ENCODE results near the gene OPRM1. TPM values are rescaled to one million over a fixed set of nuclear protein-coding genes. Genes with fewer than 3 reads are reported as not detected.

Gene OPRM1
- total RNA-seq, 1 experiment from 2014 or later: not detected

DNA sequence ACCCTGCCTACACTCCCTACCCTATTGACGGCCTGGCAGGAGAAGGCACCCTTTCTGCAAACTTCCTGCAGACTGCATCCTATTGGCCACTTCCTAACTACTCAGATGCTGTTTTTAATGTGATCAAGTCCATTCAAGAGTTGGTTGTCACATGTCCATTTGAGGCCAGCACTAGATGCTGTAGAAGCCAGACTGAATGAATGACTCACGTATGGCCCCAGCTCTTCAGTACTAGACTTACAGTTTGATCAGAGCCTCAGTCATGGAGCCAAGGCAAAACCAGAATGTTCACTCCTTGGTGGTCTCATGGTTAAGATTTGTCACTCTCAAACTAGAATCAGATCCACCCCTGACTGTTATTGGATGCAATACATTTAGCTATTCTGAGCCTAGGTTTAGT, 101.7 kb downstream of the OPRM1 start:
- H3K4me3 ChIP-seq (ENCODE audit: low read depth in 2 of 2, low read length in 2 of 2): no peak overlapping the region
- intact Hi-C loops (cut with micrococcal nuclease; ENCODE audit: unreplicated experiment) (no loop called here), in situ Hi-C loops (cut with HindIII; ENCODE audit: low pct_unique_long_range_greater_than_20kb, low sequenced_read_pairs) (no loop called here)
- no peaks in the 10 kb centered on the region for H3K36me3 ChIP-seq (ENCODE audit: control insufficient read depth, insufficient read depth, low read length)
- no peak overlapping the region for H3K27ac ChIP-seq (ENCODE audit: low read length)
- ChIA-PET POLR2A (no interaction called here), CTCF (no interaction called here)
- no TSS peak for BruUV-seq (replicated peaks)
- no peaks in the 10 kb centered on the region for H3K4me1 ChIP-seq (ENCODE audit: control insufficient read depth, insufficient read depth, low read length)
- TF ChIP-seq POLR2AphosphoS5 (IDR thresholded peaks at IDR 0.05; ENCODE audit: low read depth, low read length) (no peak), TCF7L2 (IDR thresholded peaks at IDR 0.05; ENCODE audit: low read depth, low read length) (no peak), SIN3A (IDR thresholded peaks at IDR 0.05; ENCODE audit: borderline replicate concordance, insufficient read depth, low read depth, low read length) (no peak)
- TF ChIP-seq, protein P1, sequence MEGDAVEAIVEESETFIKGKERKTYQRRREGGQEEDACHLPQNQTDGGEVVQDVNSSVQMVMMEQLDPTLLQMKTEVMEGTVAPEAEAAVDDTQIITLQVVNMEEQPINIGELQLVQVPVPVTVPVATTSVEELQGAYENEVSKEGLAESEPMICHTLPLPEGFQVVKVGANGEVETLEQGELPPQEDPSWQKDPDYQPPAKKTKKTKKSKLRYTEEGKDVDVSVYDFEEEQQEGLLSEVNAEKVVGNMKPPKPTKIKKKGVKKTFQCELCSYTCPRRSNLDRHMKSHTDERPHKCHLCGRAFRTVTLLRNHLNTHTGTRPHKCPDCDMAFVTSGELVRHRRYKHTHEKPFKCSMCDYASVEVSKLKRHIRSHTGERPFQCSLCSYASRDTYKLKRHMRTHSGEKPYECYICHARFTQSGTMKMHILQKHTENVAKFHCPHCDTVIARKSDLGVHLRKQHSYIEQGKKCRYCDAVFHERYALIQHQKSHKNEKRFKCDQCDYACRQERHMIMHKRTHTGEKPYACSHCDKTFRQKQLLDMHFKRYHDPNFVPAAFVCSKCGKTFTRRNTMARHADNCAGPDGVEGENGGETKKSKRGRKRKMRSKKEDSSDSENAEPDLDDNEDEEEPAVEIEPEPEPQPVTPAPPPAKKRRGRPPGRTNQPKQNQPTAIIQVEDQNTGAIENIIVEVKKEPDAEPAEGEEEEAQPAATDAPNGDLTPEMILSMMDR (IDR thresholded peaks at IDR 0.05): no peak
- TF ChIP-seq, protein P2, sequence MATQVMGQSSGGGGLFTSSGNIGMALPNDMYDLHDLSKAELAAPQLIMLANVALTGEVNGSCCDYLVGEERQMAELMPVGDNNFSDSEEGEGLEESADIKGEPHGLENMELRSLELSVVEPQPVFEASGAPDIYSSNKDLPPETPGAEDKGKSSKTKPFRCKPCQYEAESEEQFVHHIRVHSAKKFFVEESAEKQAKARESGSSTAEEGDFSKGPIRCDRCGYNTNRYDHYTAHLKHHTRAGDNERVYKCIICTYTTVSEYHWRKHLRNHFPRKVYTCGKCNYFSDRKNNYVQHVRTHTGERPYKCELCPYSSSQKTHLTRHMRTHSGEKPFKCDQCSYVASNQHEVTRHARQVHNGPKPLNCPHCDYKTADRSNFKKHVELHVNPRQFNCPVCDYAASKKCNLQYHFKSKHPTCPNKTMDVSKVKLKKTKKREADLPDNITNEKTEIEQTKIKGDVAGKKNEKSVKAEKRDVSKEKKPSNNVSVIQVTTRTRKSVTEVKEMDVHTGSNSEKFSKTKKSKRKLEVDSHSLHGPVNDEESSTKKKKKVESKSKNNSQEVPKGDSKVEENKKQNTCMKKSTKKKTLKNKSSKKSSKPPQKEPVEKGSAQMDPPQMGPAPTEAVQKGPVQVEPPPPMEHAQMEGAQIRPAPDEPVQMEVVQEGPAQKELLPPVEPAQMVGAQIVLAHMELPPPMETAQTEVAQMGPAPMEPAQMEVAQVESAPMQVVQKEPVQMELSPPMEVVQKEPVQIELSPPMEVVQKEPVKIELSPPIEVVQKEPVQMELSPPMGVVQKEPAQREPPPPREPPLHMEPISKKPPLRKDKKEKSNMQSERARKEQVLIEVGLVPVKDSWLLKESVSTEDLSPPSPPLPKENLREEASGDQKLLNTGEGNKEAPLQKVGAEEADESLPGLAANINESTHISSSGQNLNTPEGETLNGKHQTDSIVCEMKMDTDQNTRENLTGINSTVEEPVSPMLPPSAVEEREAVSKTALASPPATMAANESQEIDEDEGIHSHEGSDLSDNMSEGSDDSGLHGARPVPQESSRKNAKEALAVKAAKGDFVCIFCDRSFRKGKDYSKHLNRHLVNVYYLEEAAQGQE (IDR thresholded peaks at IDR 0.05; ENCODE audit: insufficient read depth in 1 of 2, low read depth in 2 of 2, low read length in 1 of 2): no peak
- ATAC-seq: no peak
- H3K9me3 ChIP-seq (ENCODE audit: control insufficient read depth, insufficient read depth, low read depth, low read length): no peaks in the 10 kb centered on the region
- peaks cover 2% of the 10 kb centered on the region; the same call in 1 of the 2 replicates for H3K27me3 ChIP-seq (ENCODE audit: control insufficient read depth, insufficient read depth, low read length)
- no peak for DNase-seq (ENCODE audit: low read depth, low spot score)

DNA sequence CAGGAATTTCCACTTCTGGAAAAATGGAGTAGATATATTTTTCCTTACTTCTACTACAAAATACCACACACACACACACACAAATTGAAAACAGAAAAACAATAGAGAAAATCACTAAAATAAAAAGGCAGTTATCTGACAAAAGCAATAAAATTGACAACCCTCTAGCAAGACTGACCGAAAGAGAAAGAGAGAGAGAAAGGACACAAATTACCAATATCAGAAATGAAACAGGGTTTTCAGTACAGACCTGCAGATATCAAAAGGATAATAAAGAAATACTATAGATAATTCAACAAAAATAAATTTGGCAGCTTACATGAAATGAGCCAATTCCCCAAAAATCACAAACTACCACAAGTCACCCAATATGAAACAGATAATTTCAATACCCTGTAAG, 104.7 kb downstream of the OPRM1 start:
- BruUV-seq (replicated peaks): no TSS peak
- H3K4me1 ChIP-seq (ENCODE audit: control insufficient read depth, insufficient read depth, low read length): no peaks in the 10 kb centered on the region
- in situ Hi-C loops (cut with HindIII; ENCODE audit: low pct_unique_long_range_greater_than_20kb, low sequenced_read_pairs): no loop called here

More for the DNA sequence above, 104.7 kb downstream of the OPRM1 start:
- Histone ChIP-seq H3K4me3 (ENCODE audit: low read depth in 2 of 2, low read length in 2 of 2) (no peak overlapping the region), H3K27ac (ENCODE audit: low read length) (no peak overlapping the region), H3K36me3 (ENCODE audit: control insufficient read depth, insufficient read depth, low read length) (no peaks in the 10 kb centered on the region), H3K27me3 (ENCODE audit: control insufficient read depth, insufficient read depth, low read length) (peaks cover 2% of the 10 kb centered on the region), H3K9me3 (ENCODE audit: control insufficient read depth, insufficient read depth, low read depth, low read length) (no peaks in the 10 kb centered on the region)
- intact Hi-C loops (cut with micrococcal nuclease; ENCODE audit: unreplicated experiment): no loop called here
- POLR2A ChIA-PET: no interaction called here
- ATAC-seq (no peak), DNase-seq (ENCODE audit: low read depth, low spot score) (no peak)
- CTCF ChIA-PET: no interaction called here
- TF ChIP-seq, protein P1 (IDR thresholded peaks at IDR 0.05): no peak
- TF ChIP-seq TCF7L2 (IDR thresholded peaks at IDR 0.05; ENCODE audit: low read depth, low read length) (no peak), SIN3A (IDR thresholded peaks at IDR 0.05; ENCODE audit: borderline replicate concordance, insufficient read depth, low read depth, low read length) (no peak), POLR2AphosphoS5 (IDR thresholded peaks at IDR 0.05; ENCODE audit: low read depth, low read length) (no peak)
- TF ChIP-seq, protein P2 (IDR thresholded peaks at IDR 0.05; ENCODE audit: insufficient read depth in 1 of 2, low read depth in 2 of 2, low read length in 1 of 2): no peak
